WTC11 (cell line): ENCODE data around the gene GAST. TPM values are rescaled to one million over a fixed set of nuclear protein-coding genes. Genes with fewer than 3 reads are reported as not detected.

ENCODE experiments used
- ATAC-seq: fragments of 200-7000 bp; cut with Tn5 transposase; 2 replicates; pipeline ENCODE4 v1.10.0; 2021; ENCODE audit warnings: mild to moderate bottlenecking, moderate library complexity
- CTCF ChIA-PET: fragments of 300-600 bp; sonication (Branson Sonifier 250); formaldehyde crosslinking; loops from one replicate; lab custom pipeline; 2021; ENCODE audit warnings: antibody characterized with exemption; lab: Charles Lee
- POLR2A ChIA-PET: fragments of 350-600 bp; sonication (Branson Sonifier 250); formaldehyde crosslinking; loops from one replicate; lab custom pipeline; 2021; ENCODE audit warnings: antibody characterized with exemption; lab: Charles Lee
- DNase-seq: peaks from one replicate; pipeline ENCODE4 v3.0.0; 2021; ENCODE audit warnings: low spot score
- H3K27ac Mint-ChIP-seq: 2 replicates; pipeline ENCODE4 v1.8.0; 2021; ENCODE audit warnings: mixed read lengths
- H3K27me3 Mint-ChIP-seq: 2 replicates; pipeline ENCODE4 v1.8.0; 2021; ENCODE audit warnings: low read depth, mild to moderate bottlenecking, moderate library complexity, mixed read lengths
- H3K36me3 Mint-ChIP-seq: 2 replicates; pipeline ENCODE4 v1.8.0; 2021; ENCODE audit warnings: mixed read lengths
- H3K4me1 Mint-ChIP-seq: 2 replicates; pipeline ENCODE4 v1.8.0; 2022; ENCODE audit warnings: mixed read lengths
- H3K4me3 Mint-ChIP-seq: 2 replicates; pipeline ENCODE4 v1.8.0; 2021; ENCODE audit warnings: mild to moderate bottlenecking, moderate library complexity, mixed read lengths
- H3K9me3 Mint-ChIP-seq: 2 replicates; pipeline ENCODE4 v1.8.0; 2021; ENCODE audit warnings: mixed read lengths
- AR ChIP-seq: fragments of 250-450 bp; sonication (Bioruptor Pico); IDR thresholded peaks from 2 replicates; pipeline ENCODE4 v1.9.0; 2021; ENCODE audit warnings: mild to moderate bottlenecking
- ARID4B ChIP-seq: sonication (generic); formaldehyde crosslinking; IDR thresholded peaks from 2 replicates; pipeline ENCODE4 v1.8.0; 2023; ENCODE audit warnings: missing genetic modification reagents, mild to moderate bottlenecking, borderline replicate concordance
- ATF1 ChIP-seq: sonication (generic); formaldehyde crosslinking; IDR thresholded peaks from 2 replicates; pipeline ENCODE4 v1.8.1; 2023; ENCODE audit warnings: mild to moderate bottlenecking, moderate library complexity, missing genetic modification reagents
- ATF3 ChIP-seq: sonication (generic); formaldehyde crosslinking; conservative IDR thresholded peaks from 2 replicates; pipeline ENCODE4 v1.8.1; 2022; ENCODE audit warnings: mild to moderate bottlenecking, missing genetic modification reagents
- ELF4 ChIP-seq: sonication (generic); formaldehyde crosslinking; IDR thresholded peaks from 2 replicates; pipeline ENCODE4 v1.8.1; 2022; ENCODE audit warnings: low read depth, mild to moderate bottlenecking, moderate library complexity, missing genetic modification reagents
- GTF2I ChIP-seq: fragments of 250-450 bp; sonication (Bioruptor Pico); conservative IDR thresholded peaks from 2 replicates; pipeline ENCODE4 v1.4.0; 2021; ENCODE audit warnings: mild to moderate bottlenecking
- JAZF1 ChIP-seq: fragments of 250-450 bp; sonication (Bioruptor Pico); IDR thresholded peaks from 2 replicates; pipeline ENCODE4 v1.9.0; 2021; ENCODE audit warnings: moderate library complexity, mild to moderate bottlenecking, inconsistent platforms
- MAX ChIP-seq: sonication (generic); formaldehyde crosslinking; IDR thresholded peaks from 2 replicates; pipeline ENCODE4 v1.8.0; 2022; ENCODE audit warnings: mild to moderate bottlenecking, missing genetic modification reagents
- MLX ChIP-seq: sonication (generic); formaldehyde crosslinking; IDR thresholded peaks from 2 replicates; pipeline ENCODE4 v1.8.1; 2023; ENCODE audit warnings: mild to moderate bottlenecking, missing genetic modification reagents, moderate library complexity
- MYBL2 ChIP-seq: sonication (generic); formaldehyde crosslinking; IDR thresholded peaks from 2 replicates; pipeline ENCODE4 v1.8.1; 2023; ENCODE audit warnings: mild to moderate bottlenecking, moderate library complexity, missing genetic modification reagents
- OVOL2 ChIP-seq: fragments of 250-450 bp; sonication (Bioruptor Pico); IDR thresholded peaks from 2 replicates; pipeline ENCODE4 v1.9.0; 2021; ENCODE audit warnings: mild to moderate bottlenecking, borderline replicate concordance
- PRRX2 ChIP-seq: fragments of 250-450 bp; sonication (Bioruptor Pico); IDR thresholded peaks from 2 replicates; pipeline ENCODE4 v1.8.0; 2021; ENCODE audit warnings: mild to moderate bottlenecking
- SMAD3 ChIP-seq: sonication (generic); formaldehyde crosslinking; IDR thresholded peaks from 2 replicates; pipeline ENCODE4 v1.8.0; 2022; ENCODE audit warnings: missing genetic modification reagents, mild to moderate bottlenecking, borderline replicate concordance
- SMAD4 ChIP-seq: sonication (generic); formaldehyde crosslinking; IDR thresholded peaks from 2 replicates; pipeline ENCODE4 v1.8.0; 2022; ENCODE audit warnings: mild to moderate bottlenecking, missing genetic modification reagents
- ZBTB43 ChIP-seq: sonication (generic); formaldehyde crosslinking; IDR thresholded peaks from 2 replicates; pipeline ENCODE4 v1.8.1; 2023; ENCODE audit warnings: mild to moderate bottlenecking, missing genetic modification reagents
- ZMAT4 ChIP-seq: fragments of 250-450 bp; sonication (Bioruptor Pico); IDR thresholded peaks from 2 replicates; pipeline ENCODE4 v1.9.0; 2021; ENCODE audit warnings: mild to moderate bottlenecking
- ZNF121 ChIP-seq: sonication (generic); formaldehyde crosslinking; IDR thresholded peaks from 2 replicates; pipeline ENCODE4 v1.8.0; 2023; ENCODE audit warnings: missing genetic modification reagents
- ZNF671 ChIP-seq: fragments of 250-450 bp; sonication (Bioruptor Pico); IDR thresholded peaks from 2 replicates; pipeline ENCODE4 v1.8.0; 2021; ENCODE audit warnings: mild to moderate bottlenecking
- total RNA-seq: library from RNA; stranded (reverse); gene quantifications from 3 replicates; pipeline ENCODE4 v1.2.3, GENCODE V29; 2021

GAST gene
- total RNA-seq, 1 experiment from 2014 or later: not detected

GRCh38 chr17:41728056-41728455, 15.9 kb downstream of the GAST start (continued):
- no peak for TF ChIP-seq ARID4B (CRISPR knock-in tag)
- TF ChIP-seq ATF1 (CRISPR knock-in tag): no peak

GRCh38 chr17:41730479-41730878, 18.3 kb downstream of the GAST start:
- ATAC-seq (no peak), DNase-seq (no peak)
- no peak overlapping the region for H3K4me3 Mint-ChIP-seq
- ChIA-PET CTCF (interaction anchor here (1.3 to 2.8 kb wide), 3 partner anchors 34 to 56 kb away, joined by 3 to 13 read pairs (median 8); partner anchors contain the start of gene JUP), POLR2A (interaction anchor here (1.1 kb wide), 1 partner anchor 229 kb away, joined by 3 read pairs; no protein-coding TSS in a partner anchor)
- no peaks in the 10 kb centered on the region for H3K36me3 Mint-ChIP-seq
- H3K27ac Mint-ChIP-seq: no peak overlapping the region
- no peak for TF ChIP-seq ZNF121 (CRISPR knock-in tag)
- no peak for TF ChIP-seq ZNF671 (CRISPR knock-in tag)
- no peak for TF ChIP-seq GTF2I
- TF ChIP-seq SMAD4 (CRISPR knock-in tag): no peak
- TF ChIP-seq AR (CRISPR knock-in tag): no peak
- TF ChIP-seq PRRX2: no peak
- TF ChIP-seq MLX (CRISPR knock-in tag): no peak
- no peak for TF ChIP-seq JAZF1 (CRISPR knock-in tag)
- no peak for TF ChIP-seq MYBL2 (CRISPR knock-in tag)
- no peak for TF ChIP-seq ZMAT4
- no peak for TF ChIP-seq ATF3 (CRISPR knock-in tag)
- no peak for TF ChIP-seq ATF1 (CRISPR knock-in tag)
- no peak for TF ChIP-seq ELF4 (CRISPR knock-in tag)
- no peak for TF ChIP-seq ZBTB43
- no peak for TF ChIP-seq MAX (CRISPR knock-in tag)
- no peak for TF ChIP-seq OVOL2 (CRISPR knock-in tag)
- no peak for TF ChIP-seq SMAD3 (CRISPR knock-in tag)
- H3K27me3 Mint-ChIP-seq: peaks cover 50% of the 10 kb centered on the region
- no peaks in the 10 kb centered on the region for H3K9me3 Mint-ChIP-seq
- peaks cover 7% of the 10 kb centered on the region; the same call in 1 of the 2 replicates for H3K4me1 Mint-ChIP-seq
